WI38 (cell line): ENCODE measurements around the gene TRERF1.
"Not testable (repeated sequence)": the region's sequence is repeated elsewhere in the genome, so short reads cannot be mapped to it uniquely, and the experiment has no call there.

Experiments
- H3K4me3 ChIP-seq: 2 replicates; pipeline ENCODE4 v1.5.1; 2011; ENCODE audit warnings: low read depth, mild to moderate bottlenecking, control low read depth, low read length
- CTCF ChIP-seq: IDR thresholded peaks from 2 replicates; pipeline ENCODE4 v1.5.1; 2012; ENCODE audit warnings: low read depth, mild to moderate bottlenecking, control low read depth, low read length

TRERF1 gene

GRCh38 chr6:42335896-42336295 lies 115.8 kb downstream of the TRERF1 start:
- no peak for TF ChIP-seq CTCF
- H3K4me3 ChIP-seq = no peak overlapping the region

GRCh38 chr6:42334870-42335269 lies 116.9 kb downstream of the TRERF1 start:
- no peak for TF ChIP-seq CTCF
- no peak overlapping the region for H3K4me3 ChIP-seq

- no peak for TF ChIP-seq CTCF
- H3K4me3 ChIP-seq = no peak overlapping the region
Observed at GRCh38 chr6:42333612-42334011, 118.1 kb downstream of the TRERF1 start.

GRCh38 chr6:42332916-42333315 lies 118.8 kb downstream of the TRERF1 start:
- no peak overlapping the region for H3K4me3 ChIP-seq
- TF ChIP-seq CTCF = no peak

GRCh38 chr6:42331019-42331418 lies 120.7 kb downstream of the TRERF1 start:
- no peak for TF ChIP-seq CTCF
- no peak overlapping the region for H3K4me3 ChIP-seq

GRCh38 chr6:42326248-42326647 lies 125.5 kb downstream of the TRERF1 start:
- no peak for TF ChIP-seq CTCF
- H3K4me3 ChIP-seq = no peak overlapping the region

- not testable (repeated sequence) for H3K4me3 ChIP-seq
Observed at GRCh38 chr6:42324656-42325324, 126.9 kb downstream of the TRERF1 start.

GRCh38 chr6:42322676-42323075 lies 129.1 kb downstream of the TRERF1 start:
- no peak for TF ChIP-seq CTCF
- H3K4me3 ChIP-seq = no peak overlapping the region
